Measurements from ENCODE around the gene RALGAPB. TPM values are rescaled to one million over a fixed set of nuclear protein-coding genes. Genes with fewer than 3 reads are reported as not detected.

The RALGAPB gene
- total and polyA plus RNA-seq, 4 donors, result 9.0 to 58.5 (median 21.3) TPM

GRCh38 chr20:38471987-38472512 is 593 bp upstream of the RALGAPB start:
- Histone ChIP-seq H3K27ac (ENCODE audit: low read depth in 1 of 2, low read length in 1 of 2) (peak overlapping the region; percentile 52 to 92), H3K9ac (ENCODE audit: insufficient read depth in 1 of 2, low read length in 2 of 2) (peak overlapping the region; percentile 32 to 76), H3K4me1 (ENCODE audit: control insufficient read depth in 5 of 5, insufficient read depth in 5 of 5, low read length in 5 of 5) (peaks cover 4 to 15% (median 5%) of the 10 kb centered on the region in 5 donors), H3K36me3 (ENCODE audit: control insufficient read depth in 4 of 4, insufficient read depth in 4 of 4, low read length in 4 of 4) (no peaks in the 10 kb centered on the region), H3K27me3 (ENCODE audit: control insufficient read depth in 3 of 3, insufficient read depth in 3 of 3, low read length in 2 of 3) (no peaks in the 10 kb centered on the region), H3K9me3 (ENCODE audit: control insufficient read depth in 4 of 4, insufficient read depth in 3 of 4, low read length in 3 of 4) (no peaks in the 10 kb centered on the region), H3K4me3 (peak overlapping the region; percentile 54)
- 13 to 24% methylated on average over 12 of the region's 12 CpGs for WGBS, 2 donors
- no peak for ATAC-seq (ENCODE audit: insufficient read depth, low FRiP score)
- peak in 1 of 3 donors; percentile 6 for DNase-seq
- TF ChIP-seq CTCF (IDR thresholded peaks at IDR 0.05; ENCODE audit: control extremely low read depth, extremely low read depth), result no peak

GRCh38 chr20:38473367-38473795 is 738 bp downstream of the RALGAPB start:
- H3K27ac ChIP-seq (ENCODE audit: low read depth in 1 of 2, low read length in 1 of 2), result peak overlapping the region; percentile 94 to 97
- H3K9ac ChIP-seq (ENCODE audit: insufficient read depth in 1 of 2, low read length in 2 of 2), result peak overlapping the region; percentile 35 to 78
- no peaks in the 10 kb centered on the region for H3K27me3 ChIP-seq (ENCODE audit: control insufficient read depth in 3 of 3, insufficient read depth in 3 of 3, low read length in 2 of 3)
- peak overlapping the region; percentile 84 for H3K4me3 ChIP-seq
- TF ChIP-seq CTCF (IDR thresholded peaks at IDR 0.05; ENCODE audit: control extremely low read depth, extremely low read depth), result no peak
- ATAC-seq (ENCODE audit: insufficient read depth, low FRiP score) (no peak), DNase-seq (peak in 1 of 3 donors; percentile 32)
- peaks cover 4 to 15% (median 5%) of the 10 kb centered on the region in 5 donors for H3K4me1 ChIP-seq (ENCODE audit: control insufficient read depth in 5 of 5, insufficient read depth in 5 of 5, low read length in 5 of 5)
- 13 to 20% methylated on average over 10 of the region's 10 CpGs for WGBS, 2 donors
- no peaks in the 10 kb centered on the region for H3K36me3 ChIP-seq (ENCODE audit: control insufficient read depth in 4 of 4, insufficient read depth in 4 of 4, low read length in 4 of 4)
- no peaks in the 10 kb centered on the region for H3K9me3 ChIP-seq (ENCODE audit: control insufficient read depth in 4 of 4, insufficient read depth in 3 of 4, low read length in 3 of 4)

- H3K4me1 ChIP-seq (ENCODE audit: control insufficient read depth in 5 of 5, insufficient read depth in 5 of 5, low read length in 5 of 5), result peaks cover 4 to 17% (median 6%) of the 10 kb centered on the region in 5 donors
- H3K27me3 ChIP-seq (ENCODE audit: control insufficient read depth in 3 of 3, insufficient read depth in 3 of 3, low read length in 2 of 3), result no peaks in the 10 kb centered on the region
- H3K9ac ChIP-seq (ENCODE audit: insufficient read depth in 1 of 2, low read length in 2 of 2), result no peak overlapping the region
- H3K36me3 ChIP-seq (ENCODE audit: control insufficient read depth in 4 of 4, insufficient read depth in 4 of 4, low read length in 4 of 4), result peaks cover 0 to 4% (median under 1%) of the 10 kb centered on the region in 4 donors
- no peak overlapping the region for H3K4me3 ChIP-seq
- ATAC-seq (ENCODE audit: insufficient read depth, low FRiP score) (no peak), DNase-seq (no peak)
- H3K27ac ChIP-seq (ENCODE audit: low read depth in 1 of 2, low read length in 1 of 2), result no peak overlapping the region
- no peaks in the 10 kb centered on the region for H3K9me3 ChIP-seq (ENCODE audit: control insufficient read depth in 4 of 4, insufficient read depth in 3 of 4, low read length in 3 of 4)
- 96 to 98% methylated on average over 8 of the region's 8 CpGs for WGBS, 2 donors
- no peak for TF ChIP-seq CTCF (IDR thresholded peaks at IDR 0.05; ENCODE audit: control extremely low read depth, extremely low read depth)
Measured at GRCh38 chr20:38477747-38478146, 5.1 kb downstream of the RALGAPB start.

- H3K9me3 ChIP-seq (ENCODE audit: control insufficient read depth in 4 of 4, insufficient read depth in 3 of 4, low read length in 3 of 4), result no peaks in the 10 kb centered on the region
- H3K36me3 ChIP-seq (ENCODE audit: control insufficient read depth in 4 of 4, insufficient read depth in 4 of 4, low read length in 4 of 4), result peaks cover 0 to 5% (median 2%) of the 10 kb centered on the region in 4 donors
- TF ChIP-seq CTCF (IDR thresholded peaks at IDR 0.05; ENCODE audit: control extremely low read depth, extremely low read depth), result no peak
- H3K4me1 ChIP-seq (ENCODE audit: control insufficient read depth in 5 of 5, insufficient read depth in 5 of 5, low read length in 5 of 5), result peaks cover 0 to 9% (median 0%) of the 10 kb centered on the region in 5 donors
- no peak for ATAC-seq (ENCODE audit: insufficient read depth, low FRiP score)
- H3K9ac ChIP-seq (ENCODE audit: insufficient read depth in 1 of 2, low read length in 2 of 2), result no peak overlapping the region
- H3K27me3 ChIP-seq (ENCODE audit: control insufficient read depth in 3 of 3, insufficient read depth in 3 of 3, low read length in 2 of 3), result no peaks in the 10 kb centered on the region
- WGBS, 2 donors, result 97 to 100% methylated on average over 2 of the region's 2 CpGs
- no peak overlapping the region for H3K27ac ChIP-seq (ENCODE audit: low read depth in 1 of 2, low read length in 1 of 2)
- H3K4me3 ChIP-seq, result no peak overlapping the region
- no peak for DNase-seq
Measured at GRCh38 chr20:38479596-38479995, 7.0 kb downstream of the RALGAPB start.

Data from lung (tissue), 12 donors.